ENCODE measurements around the gene NME4.

The NME4 gene

GRCh38 chr16:425740-426114, 28.7 kb downstream of the NME4 start:
- FAIRE-seq, result peak; percentile 35
- DNase-seq (ENCODE audit: insufficient read length, low spot score), result peak; percentile 50
- no peak for TF ChIP-seq TAF1 (IDR thresholded peaks at IDR 0.05; ENCODE audit: low read depth, low read length)
- no peak for TF ChIP-seq POLR2AphosphoS5 (IDR thresholded peaks at IDR 0.05; ENCODE audit: low read depth, low read length)
- no peak for TF ChIP-seq PAX5 (IDR thresholded peaks at IDR 0.05; ENCODE audit: insufficient read depth, low read length, severe bottlenecking)
- TF ChIP-seq POU2F2 (IDR thresholded peaks at IDR 0.05; ENCODE audit: low read depth, low read length), result no peak
- TF ChIP-seq SPI1 (IDR thresholded peaks at IDR 0.05; ENCODE audit: low read depth, low read length), result no peak
- TF ChIP-seq POLR2A (IDR thresholded peaks at IDR 0.05; ENCODE audit: low read depth, low read length), result no peak

- DNase-seq (ENCODE audit: insufficient read length, low spot score) (no peak), FAIRE-seq (no peak)
- no peak for TF ChIP-seq POU2F2 (IDR thresholded peaks at IDR 0.05; ENCODE audit: low read depth, low read length)
- no peak for TF ChIP-seq SPI1 (IDR thresholded peaks at IDR 0.05; ENCODE audit: low read depth, low read length)
- no peak for TF ChIP-seq POLR2AphosphoS5 (IDR thresholded peaks at IDR 0.05; ENCODE audit: low read depth, low read length)
- TF ChIP-seq POLR2A (IDR thresholded peaks at IDR 0.05; ENCODE audit: low read depth, low read length), result no peak
- no peak for TF ChIP-seq TAF1 (IDR thresholded peaks at IDR 0.05; ENCODE audit: low read depth, low read length)
- no peak for TF ChIP-seq PAX5 (IDR thresholded peaks at IDR 0.05; ENCODE audit: insufficient read depth, low read length, severe bottlenecking)
Observed at GRCh38 chr16:426115-426905, 29.3 kb downstream of the NME4 start.

GRCh38 chr16:426906-427249, 29.9 kb downstream of the NME4 start:
- FAIRE-seq (no peak), DNase-seq (ENCODE audit: insufficient read length, low spot score) (no peak)

GRCh38 chr16:427250-427649, 30.3 kb downstream of the NME4 start:
- no peak for FAIRE-seq
- no peak for DNase-seq (ENCODE audit: insufficient read length, low spot score)
- no peak for TF ChIP-seq PAX5 (IDR thresholded peaks at IDR 0.05; ENCODE audit: insufficient read depth, low read length, severe bottlenecking)
- TF ChIP-seq TAF1 (IDR thresholded peaks at IDR 0.05; ENCODE audit: low read depth, low read length), result no peak
- TF ChIP-seq POU2F2 (IDR thresholded peaks at IDR 0.05; ENCODE audit: low read depth, low read length), result no peak
- TF ChIP-seq POLR2A (IDR thresholded peaks at IDR 0.05; ENCODE audit: low read depth, low read length), result no peak

More at GRCh38 chr16:426906-427249, 29.9 kb downstream of the NME4 start:
- TF ChIP-seq SPI1 (IDR thresholded peaks at IDR 0.05; ENCODE audit: low read depth, low read length) (no peak), POLR2A (IDR thresholded peaks at IDR 0.05; ENCODE audit: low read depth, low read length) (no peak), PAX5 (IDR thresholded peaks at IDR 0.05; ENCODE audit: insufficient read depth, low read length, severe bottlenecking) (no peak), TAF1 (IDR thresholded peaks at IDR 0.05; ENCODE audit: low read depth, low read length) (no peak), POU2F2 (IDR thresholded peaks at IDR 0.05; ENCODE audit: low read depth, low read length) (no peak), POLR2AphosphoS5 (IDR thresholded peaks at IDR 0.05; ENCODE audit: low read depth, low read length) (no peak)

- no peak for FAIRE-seq
- no peak for DNase-seq (ENCODE audit: insufficient read length, low spot score)
- TF ChIP-seq POLR2A (IDR thresholded peaks at IDR 0.05; ENCODE audit: low read depth, low read length), result no peak
- no peak for TF ChIP-seq TAF1 (IDR thresholded peaks at IDR 0.05; ENCODE audit: low read depth, low read length)
Observed at GRCh38 chr16:430904-431303, 33.9 kb downstream of the NME4 start.

- TF ChIP-seq POU2F2 (IDR thresholded peaks at IDR 0.05; ENCODE audit: low read depth, low read length) (no peak), POLR2A (IDR thresholded peaks at IDR 0.05; ENCODE audit: low read depth, low read length) (no peak), POLR2AphosphoS5 (IDR thresholded peaks at IDR 0.05; ENCODE audit: low read depth, low read length) (no peak), PAX5 (IDR thresholded peaks at IDR 0.05; ENCODE audit: insufficient read depth, low read length, severe bottlenecking) (no peak), TAF1 (IDR thresholded peaks at IDR 0.05; ENCODE audit: low read depth, low read length) (no peak), SPI1 (IDR thresholded peaks at IDR 0.05; ENCODE audit: low read depth, low read length) (no peak)
- FAIRE-seq (no peak), DNase-seq (ENCODE audit: insufficient read length, low spot score) (no peak)
Observed at GRCh38 chr16:440627-441026, 43.6 kb downstream of the NME4 start.

GRCh38 chr16:441447-441846, 44.4 kb downstream of the NME4 start:
- TF ChIP-seq POLR2AphosphoS5 (IDR thresholded peaks at IDR 0.05; ENCODE audit: low read depth, low read length), result no peak
- TF ChIP-seq POLR2A (IDR thresholded peaks at IDR 0.05; ENCODE audit: low read depth, low read length), result no peak
- no peak for TF ChIP-seq TAF1 (IDR thresholded peaks at IDR 0.05; ENCODE audit: low read depth, low read length)
- TF ChIP-seq SPI1 (IDR thresholded peaks at IDR 0.05; ENCODE audit: low read depth, low read length), result no peak
- FAIRE-seq, result no peak

GRCh38 chr16:442976-443375, 46.0 kb downstream of the NME4 start:
- no peak for DNase-seq (ENCODE audit: insufficient read length, low spot score)
- no peak for FAIRE-seq
- no peak for TF ChIP-seq TAF1 (IDR thresholded peaks at IDR 0.05; ENCODE audit: low read depth, low read length)
- TF ChIP-seq PAX5 (IDR thresholded peaks at IDR 0.05; ENCODE audit: insufficient read depth, low read length, severe bottlenecking), result no peak
- TF ChIP-seq POLR2AphosphoS5 (IDR thresholded peaks at IDR 0.05; ENCODE audit: low read depth, low read length), result no peak
- TF ChIP-seq SPI1 (IDR thresholded peaks at IDR 0.05; ENCODE audit: low read depth, low read length), result no peak
- no peak for TF ChIP-seq POU2F2 (IDR thresholded peaks at IDR 0.05; ENCODE audit: low read depth, low read length)
- TF ChIP-seq POLR2A (IDR thresholded peaks at IDR 0.05; ENCODE audit: low read depth, low read length), result no peak

More at GRCh38 chr16:441447-441846, 44.4 kb downstream of the NME4 start:
- no peak for DNase-seq (ENCODE audit: insufficient read length, low spot score)

GRCh38 chr16:444027-444426, 47.0 kb downstream of the NME4 start:
- DNase-seq (ENCODE audit: insufficient read length, low spot score) (no peak), FAIRE-seq (no peak)
- TF ChIP-seq POLR2A (IDR thresholded peaks at IDR 0.05; ENCODE audit: low read depth, low read length), result no peak
- TF ChIP-seq PAX5 (IDR thresholded peaks at IDR 0.05; ENCODE audit: insufficient read depth, low read length, severe bottlenecking), result no peak
- TF ChIP-seq POLR2AphosphoS5 (IDR thresholded peaks at IDR 0.05; ENCODE audit: low read depth, low read length), result no peak
- TF ChIP-seq SPI1 (IDR thresholded peaks at IDR 0.05; ENCODE audit: low read depth, low read length), result no peak
- no peak for TF ChIP-seq TAF1 (IDR thresholded peaks at IDR 0.05; ENCODE audit: low read depth, low read length)
- TF ChIP-seq POU2F2 (IDR thresholded peaks at IDR 0.05; ENCODE audit: low read depth, low read length), result no peak

- DNase-seq (ENCODE audit: insufficient read length, low spot score) (no peak), FAIRE-seq (no peak)
- TF ChIP-seq POLR2A (IDR thresholded peaks at IDR 0.05; ENCODE audit: low read depth, low read length) (no peak), PAX5 (IDR thresholded peaks at IDR 0.05; ENCODE audit: insufficient read depth, low read length, severe bottlenecking) (no peak), POU2F2 (IDR thresholded peaks at IDR 0.05; ENCODE audit: low read depth, low read length) (no peak), SPI1 (IDR thresholded peaks at IDR 0.05; ENCODE audit: low read depth, low read length) (no peak), TAF1 (IDR thresholded peaks at IDR 0.05; ENCODE audit: low read depth, low read length) (no peak), POLR2AphosphoS5 (IDR thresholded peaks at IDR 0.05; ENCODE audit: low read depth, low read length) (no peak)
Observed at GRCh38 chr16:445566-445965, 48.6 kb downstream of the NME4 start.
